Anterior cingulate cortex (tissue), 58 donors: ENCODE measurements around the gene IFI35.
"Not testable (repeated sequence)": the region's sequence is repeated elsewhere in the genome, so short reads cannot be mapped to it uniquely, and the experiment has no call there.

Experiments
- DNase-seq, 58 donors: peaks; one replicate each; lab custom pipeline; 2025; lab: John Stamatoyannopoulos, UW

The IFI35 gene

DNA sequence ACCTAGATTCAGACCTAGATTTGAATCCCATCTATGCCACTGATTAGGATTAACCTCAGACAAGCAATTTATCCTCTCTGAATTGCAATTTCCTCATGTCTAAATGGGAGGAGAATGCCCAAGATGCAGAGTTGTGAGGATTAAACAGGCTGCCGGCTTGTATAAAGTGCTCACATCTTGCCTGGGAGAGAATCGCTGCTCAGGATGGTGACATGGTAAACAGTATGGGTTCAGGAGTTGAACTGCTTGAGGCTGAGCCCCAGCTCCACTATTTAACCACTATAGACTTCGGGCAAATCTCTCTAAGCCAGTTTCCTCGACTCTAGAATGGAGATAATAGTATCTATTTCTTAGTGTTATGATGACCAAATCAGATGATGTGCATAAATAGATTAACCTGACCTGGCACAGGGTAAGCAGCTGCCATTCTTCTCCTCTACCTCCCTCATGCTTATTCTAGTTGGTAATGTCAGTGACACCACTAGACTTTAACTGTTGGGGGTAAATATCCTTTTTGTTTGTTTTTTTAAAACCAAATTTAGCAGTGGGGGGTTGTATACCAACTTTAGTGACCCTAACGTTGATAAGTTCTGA, 9.1 kb upstream of the IFI35 start:
- no peak for DNase-seq

DNA sequence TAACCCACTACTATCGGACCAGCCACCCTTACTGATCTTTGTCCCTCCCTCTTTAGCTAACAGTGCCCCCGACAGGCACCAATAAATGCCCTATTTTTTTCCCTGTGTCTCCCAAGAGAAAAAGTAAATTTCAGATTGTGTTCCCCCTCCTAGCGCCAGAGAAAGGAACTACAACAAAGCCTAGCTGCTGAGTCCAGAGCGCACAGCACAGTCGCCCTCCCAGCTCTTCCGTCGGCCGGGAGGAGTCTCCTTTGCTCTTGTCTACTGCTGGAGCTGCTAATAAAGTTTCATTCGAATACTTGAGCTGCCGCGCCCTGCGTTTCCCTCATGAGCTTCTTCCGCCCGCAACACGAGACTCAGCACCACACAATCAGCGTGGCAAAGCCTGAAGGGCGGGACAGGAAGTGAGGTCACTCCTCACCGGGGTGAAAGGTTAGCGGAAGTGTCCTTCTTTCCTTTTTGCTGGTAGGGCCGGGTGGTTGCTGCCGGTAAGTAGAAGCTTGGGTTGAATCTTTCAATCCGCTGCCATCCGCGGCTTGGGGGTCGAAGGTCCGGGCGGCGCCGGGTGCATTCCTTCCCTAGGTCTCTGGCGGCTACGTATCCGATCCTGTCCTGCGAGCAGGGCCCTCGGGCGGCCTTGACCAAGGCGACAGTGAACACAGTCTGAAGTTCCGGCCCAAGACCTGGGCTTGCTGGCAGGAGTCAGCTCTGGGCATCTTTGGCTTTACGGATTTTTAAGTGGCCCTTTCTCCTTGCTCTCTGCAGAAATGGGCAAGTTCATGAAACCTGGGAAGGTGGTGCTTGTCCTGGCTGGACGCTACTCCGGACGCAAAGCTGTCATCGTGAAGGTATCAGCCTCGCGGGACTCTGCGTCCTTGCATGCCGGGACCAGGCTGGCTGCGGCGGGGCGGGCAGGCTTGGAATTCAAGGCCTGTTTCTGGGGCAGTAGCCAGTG, 8.3 kb upstream of the IFI35 start, which contains the start of gene RPL27:
RPL27 (plus strand) TSS at position 436 of the 955 bp plus-strand sequence; CDS start at position 768, 332 bp downstream.
- DNase-seq, result peak; percentile 84 to 100 (median 98)

DNA sequence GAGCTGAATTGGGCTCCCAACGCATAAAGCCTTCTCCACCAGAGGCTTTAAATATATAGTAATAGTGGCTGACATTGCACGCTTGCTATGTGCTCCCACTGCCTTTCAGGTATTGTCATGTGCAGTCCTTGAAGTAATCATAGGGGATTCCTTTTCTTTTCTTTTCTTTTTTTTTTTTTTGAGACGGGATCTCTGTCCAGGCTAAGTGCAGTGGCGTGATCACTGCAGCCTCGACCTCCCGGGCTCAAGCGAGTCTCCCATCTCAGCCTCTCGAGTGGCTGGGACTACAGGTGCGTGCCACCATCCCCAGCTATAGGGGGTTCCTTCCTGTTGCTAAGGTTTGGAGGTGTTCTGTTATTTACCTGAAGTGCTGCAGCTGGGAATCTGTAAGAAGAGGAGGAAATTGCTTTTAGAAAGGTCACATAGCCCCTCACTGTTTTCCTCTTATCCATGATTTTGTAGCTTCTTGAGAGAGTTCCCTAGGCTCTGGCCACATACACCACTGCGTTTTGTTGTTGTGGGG, 7.5 kb upstream of the IFI35 start:
- DNase-seq, result no peak

DNA sequence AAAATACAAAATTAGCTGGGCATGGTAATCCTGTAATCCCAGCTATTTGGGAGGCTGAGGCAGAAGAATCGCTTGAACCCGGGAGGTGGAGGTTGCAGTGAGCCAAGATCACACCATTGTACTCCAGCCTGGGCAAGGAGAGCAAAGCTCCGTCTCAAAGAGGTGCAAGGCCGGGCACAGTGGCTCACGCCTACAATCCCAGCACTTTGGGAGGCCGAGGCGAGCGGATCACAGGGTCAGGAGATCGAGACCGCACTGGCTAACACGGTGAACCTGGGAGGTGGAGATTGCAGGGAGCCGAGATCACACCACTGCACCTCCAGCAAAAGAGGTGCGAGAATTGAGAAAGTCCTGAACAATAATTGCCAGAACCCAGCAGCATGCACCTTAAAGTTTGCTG, 5.7 kb upstream of the IFI35 start:
- DNase-seq, result not testable (repeated sequence)

DNA sequence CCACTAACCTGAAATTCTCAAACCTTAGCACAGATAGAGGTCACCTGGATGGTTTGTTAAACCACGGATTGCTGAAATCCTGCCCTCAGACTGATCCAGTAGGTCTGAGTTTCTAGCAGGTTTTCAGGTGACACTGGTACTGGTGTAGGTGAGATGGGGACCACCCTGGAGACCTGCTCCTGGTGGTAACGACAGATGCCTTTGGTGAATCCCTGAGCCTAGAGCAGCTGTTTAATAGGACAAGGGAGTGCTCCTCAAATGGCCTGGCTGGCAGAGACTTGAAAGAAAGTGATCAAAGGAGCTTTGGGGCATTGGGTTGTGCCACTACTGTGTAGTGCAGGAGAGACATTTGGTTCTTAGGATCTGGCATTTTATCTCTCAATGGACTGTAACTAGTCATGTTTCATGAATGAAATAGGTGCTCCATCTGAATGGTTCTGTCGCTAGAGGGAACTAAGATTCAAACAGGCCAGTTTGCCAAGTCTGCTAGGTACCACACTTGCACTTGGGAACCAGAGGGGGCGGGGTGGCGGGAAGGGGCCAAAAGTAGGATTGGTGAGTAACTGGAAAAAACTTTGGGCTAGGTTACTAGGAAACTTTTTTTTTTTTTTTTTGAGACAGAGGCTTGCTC, 2.9 kb upstream of the IFI35 start:
- no peak for DNase-seq

DNA sequence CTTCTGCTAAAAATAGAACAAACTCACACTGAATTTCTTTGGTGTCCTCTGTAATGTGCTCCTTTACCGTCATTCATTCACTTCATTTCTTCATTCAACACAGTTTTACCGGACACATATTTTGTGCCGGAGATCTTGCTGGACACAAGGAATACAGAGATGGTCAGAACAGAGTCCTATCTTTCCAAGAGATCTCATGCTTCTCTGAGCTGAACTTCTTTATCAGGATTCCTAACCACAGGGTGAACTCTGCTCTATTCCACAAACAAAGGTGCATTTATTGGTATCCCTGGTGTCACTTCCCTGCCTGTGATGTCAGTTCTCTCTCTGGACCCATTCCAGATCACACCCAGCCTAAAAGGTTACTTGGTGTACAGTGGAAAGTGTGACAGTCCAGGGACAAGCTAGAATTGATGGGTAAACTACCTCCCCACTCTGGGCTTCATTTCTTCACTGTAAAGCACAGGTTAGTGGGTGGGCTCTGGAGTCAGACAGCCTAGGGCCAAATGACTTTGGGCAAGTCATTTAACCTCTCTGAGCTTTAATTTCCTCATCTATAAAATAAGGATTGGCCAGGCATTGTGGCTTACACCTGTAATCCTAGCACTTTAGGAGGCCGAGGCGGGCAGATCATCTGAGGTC, 4.2 kb downstream of the IFI35 start:
- DNase-seq, result no peak

DNA sequence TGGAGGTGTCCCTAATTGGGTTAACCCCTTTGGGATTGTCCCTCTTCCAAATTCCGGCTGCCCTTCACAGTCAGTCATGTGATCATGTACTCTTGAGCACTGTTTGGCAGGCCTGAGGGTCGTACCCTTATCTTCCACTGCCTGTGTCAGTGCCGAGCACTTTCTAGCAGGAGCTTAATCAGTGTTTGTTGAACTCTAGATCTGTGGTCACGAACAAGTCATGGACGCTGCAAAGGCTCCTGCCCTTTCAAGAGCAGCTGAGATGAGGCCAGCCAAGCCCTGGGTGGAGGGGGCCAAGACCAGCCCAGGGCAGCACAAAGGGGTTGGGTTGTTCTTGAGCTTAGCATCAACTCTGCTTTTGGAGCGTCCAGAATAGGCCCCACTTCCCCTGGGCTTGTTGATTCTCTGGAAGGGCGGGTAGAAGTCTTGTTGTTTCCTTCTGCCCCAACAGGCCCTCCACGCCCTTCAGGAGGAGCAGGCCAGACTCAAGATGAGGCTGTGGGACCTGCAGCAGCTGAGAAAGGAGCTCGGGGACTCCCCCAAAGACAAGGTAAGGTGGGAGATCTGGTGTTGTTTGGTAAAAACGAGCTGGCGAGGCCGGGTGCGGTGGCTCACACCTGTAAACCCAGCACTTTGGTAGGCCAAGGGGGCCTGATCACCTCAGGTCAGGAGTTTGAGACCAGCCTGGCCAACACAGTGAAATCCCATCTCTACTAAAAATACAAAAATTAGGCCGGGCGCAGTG, 5.3 kb downstream of the IFI35 start:
- DNase-seq, result no peak

DNA sequence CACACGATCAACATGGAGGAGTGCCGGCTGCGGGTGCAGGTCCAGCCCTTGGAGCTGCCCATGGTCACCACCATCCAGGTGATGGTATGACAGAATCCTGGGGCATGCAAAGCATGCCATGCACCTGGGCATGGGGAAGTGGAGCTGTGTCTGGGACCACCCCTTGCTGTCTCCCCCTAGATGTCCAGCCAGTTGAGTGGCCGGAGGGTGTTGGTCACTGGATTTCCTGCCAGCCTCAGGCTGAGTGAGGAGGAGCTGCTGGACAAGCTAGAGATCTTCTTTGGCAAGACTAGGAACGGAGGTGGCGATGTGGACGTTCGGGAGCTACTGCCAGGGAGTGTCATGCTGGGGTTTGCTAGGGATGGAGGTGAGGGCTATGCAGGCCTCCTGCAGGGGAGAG, 6.7 kb downstream of the IFI35 start:
- no peak for DNase-seq

DNA sequence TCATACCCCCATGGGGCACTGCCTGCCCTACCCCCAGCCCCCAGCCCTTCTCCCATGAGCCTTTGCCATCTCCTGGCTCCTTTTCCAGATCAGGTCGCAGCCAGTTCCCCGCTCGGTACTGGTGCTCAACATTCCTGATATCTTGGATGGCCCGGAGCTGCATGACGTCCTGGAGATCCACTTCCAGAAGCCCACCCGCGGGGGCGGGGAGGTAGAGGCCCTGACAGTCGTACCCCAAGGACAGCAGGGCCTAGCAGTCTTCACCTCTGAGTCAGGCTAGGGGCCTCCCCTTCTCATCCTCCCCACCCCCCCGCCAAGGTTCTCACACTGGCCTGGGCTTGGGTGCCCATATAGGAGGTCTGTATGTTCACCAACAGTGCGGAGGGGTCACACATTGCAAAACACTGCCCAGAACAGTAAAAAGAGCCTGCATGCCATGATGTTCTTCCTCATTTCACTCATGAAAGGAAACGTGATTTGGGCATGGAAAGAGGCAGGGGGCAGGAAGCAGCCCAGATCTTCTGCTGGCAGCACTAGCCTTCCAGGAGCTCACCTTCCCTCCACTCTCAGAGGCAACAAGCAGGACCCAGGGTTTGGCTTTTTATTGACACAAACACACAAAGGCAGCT, 7.5 kb downstream of the IFI35 start:
- peak in 1 of 58 donors; percentile 8 for DNase-seq

DNA sequence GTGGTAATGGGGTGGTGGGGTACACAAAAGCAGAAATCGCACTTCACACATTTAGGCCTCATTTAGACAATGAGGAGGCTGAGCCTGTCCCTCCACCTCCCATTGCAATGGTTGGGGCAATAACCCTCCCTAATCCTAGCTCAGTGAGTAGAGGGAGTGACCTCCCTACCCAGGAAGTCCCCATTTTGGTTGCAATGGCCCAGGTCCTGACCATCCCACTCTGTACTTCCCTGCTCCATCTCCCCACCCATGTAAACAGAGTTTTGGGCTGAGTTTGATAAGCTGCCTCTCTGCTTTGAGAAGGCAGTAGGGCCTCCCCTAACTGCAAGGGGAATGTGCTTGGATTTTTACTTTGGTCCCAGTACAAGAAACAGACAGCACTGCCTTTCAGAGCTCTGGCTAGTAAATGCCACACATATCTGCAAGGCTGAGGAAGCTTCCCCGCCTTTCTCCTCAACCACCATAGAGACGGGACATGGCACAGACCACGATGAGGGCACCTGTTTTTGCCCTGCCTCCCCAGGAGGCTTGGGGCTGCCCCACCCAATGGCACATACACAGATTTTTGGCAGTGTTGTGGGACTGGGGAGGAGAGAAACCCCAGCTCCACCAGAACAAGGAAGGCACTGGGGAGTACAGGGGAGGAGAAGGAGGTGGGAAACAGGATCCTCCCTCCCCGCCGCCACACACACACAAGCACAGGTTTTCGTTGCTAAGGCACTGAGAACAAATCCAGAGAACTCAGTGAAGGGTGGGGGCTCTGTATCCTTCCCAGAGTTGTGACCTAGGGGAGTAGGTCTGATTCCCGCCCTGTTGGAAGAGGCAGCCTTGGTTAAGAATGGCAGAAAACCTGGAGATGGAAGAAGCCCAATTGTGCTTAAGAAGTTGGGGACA, 8.3 kb downstream of the IFI35 start:
- peak in 1 of 58 donors; percentile 22 for DNase-seq

DNA sequence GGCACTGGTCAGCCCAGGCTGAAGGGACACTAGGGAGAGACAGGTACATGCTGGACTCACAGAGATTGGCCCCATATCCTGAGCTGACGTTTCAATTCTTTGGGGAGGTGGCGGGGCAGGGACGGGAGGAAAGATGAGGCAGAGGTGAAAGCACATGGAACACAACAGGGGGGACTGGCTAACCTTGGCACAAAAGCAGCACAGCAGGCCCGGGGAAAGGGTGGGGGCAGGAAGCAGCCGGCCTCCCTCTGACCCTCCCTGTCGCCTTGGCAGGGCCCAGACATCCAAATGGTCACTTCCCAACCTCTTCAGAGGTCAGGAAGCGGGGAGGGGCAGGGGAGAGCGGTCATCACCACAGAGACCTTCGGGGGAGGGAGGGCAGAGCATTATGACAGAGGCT, 9.0 kb downstream of the IFI35 start:
- no peak for DNase-seq

DNA sequence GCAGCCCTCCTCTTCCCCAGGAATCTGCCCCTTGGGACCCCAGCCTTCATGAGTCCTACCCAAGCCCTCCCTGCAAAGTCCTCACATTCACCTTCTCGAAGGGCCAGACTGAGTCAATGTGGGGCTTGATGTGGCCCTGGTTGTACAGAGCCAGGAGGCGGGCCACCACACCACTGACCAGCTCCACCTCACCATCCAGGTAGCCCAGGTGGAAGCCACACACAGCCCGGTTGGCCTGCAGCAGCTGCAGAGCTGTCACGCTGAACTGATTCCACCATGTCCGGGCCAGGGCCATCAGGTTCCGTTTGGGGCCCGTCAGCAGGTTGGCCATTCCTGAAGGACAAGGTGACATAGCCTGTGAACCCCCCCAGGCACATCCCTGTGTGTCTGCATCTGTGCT, 9.6 kb downstream of the IFI35 start:
- DNase-seq, result no peak

DNA sequence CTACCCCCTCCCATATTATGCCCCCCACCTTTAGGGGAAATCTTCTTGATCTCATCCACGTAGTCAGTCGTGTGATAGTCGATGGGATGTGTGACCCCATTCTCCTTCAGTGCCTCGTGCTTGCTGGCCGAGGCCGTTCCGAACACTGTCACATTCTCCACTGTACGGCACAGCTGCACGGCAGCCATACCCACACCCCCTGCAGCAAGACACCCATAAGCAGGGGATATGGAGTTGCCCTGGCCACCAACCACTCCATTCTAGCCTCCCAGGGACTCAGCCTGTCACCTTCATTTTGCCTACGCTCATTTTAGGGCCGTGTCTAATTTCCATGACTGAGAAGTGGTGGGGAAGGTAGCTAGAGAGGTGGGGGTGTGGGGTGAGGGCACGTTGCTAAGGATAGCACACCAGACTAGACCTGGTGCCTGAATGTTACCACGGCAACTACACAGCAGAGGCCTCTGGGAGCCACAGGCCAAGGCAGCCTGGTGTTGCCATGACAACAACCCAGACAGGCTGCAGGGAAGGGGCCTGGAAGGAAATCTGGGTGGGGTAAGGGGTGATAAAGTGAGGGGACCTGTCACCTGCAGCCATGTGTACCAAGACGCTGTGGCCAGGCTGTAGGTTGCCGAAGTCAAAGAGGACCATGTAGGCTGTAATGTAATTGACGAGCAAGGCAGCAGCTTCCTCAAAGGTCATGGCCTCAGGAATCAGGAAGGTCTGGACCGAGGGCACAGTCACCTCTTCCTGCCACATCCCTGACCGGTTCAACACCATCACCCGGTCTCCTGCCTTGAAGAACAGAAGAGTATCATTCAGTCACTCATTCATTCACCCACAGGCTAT, 11.6 kb downstream of the IFI35 start:
- DNase-seq, result peak in 14 of 58 donors; percentile 11 to 52 (median 17)

DNA sequence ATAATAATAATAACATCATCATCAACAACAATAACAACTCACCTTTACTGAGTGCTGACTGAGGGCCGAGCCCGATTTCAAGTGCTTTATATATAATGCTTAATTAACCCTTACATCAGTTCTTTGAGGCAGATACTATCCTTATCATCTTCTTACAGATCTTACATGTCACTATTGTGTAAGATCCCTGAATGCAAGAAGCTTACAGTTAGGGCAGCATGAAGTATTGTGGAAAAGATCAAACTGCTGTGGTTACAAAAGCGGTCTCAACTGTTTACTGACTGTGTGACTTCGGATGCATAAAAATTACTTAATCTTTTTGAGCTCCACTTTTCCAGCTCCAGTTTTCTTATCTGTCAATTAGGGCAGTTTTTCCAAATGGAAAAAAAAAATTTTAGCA, 12.3 kb downstream of the IFI35 start:
- no peak for DNase-seq

DNA sequence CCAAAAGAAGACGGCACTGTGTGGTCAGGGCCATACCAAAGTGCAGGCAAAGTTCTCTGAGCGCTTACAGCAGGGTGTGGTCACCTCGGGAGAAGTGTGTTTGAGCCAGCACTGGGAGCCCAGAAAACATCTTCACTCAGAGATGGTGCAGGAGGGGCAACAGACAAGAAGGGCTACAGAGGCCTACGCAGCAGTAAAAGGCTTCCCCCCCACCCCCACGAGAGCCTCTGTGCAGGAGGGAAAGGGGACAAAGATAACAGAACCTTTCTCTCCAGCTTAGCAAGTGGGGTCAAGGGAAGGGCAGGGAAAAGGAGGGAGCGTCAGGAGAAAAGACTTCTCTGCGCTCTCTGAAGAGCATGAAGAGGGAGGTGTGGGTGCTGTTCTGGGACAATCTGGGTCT, 12.8 kb downstream of the IFI35 start:
- no peak for DNase-seq

DNA sequence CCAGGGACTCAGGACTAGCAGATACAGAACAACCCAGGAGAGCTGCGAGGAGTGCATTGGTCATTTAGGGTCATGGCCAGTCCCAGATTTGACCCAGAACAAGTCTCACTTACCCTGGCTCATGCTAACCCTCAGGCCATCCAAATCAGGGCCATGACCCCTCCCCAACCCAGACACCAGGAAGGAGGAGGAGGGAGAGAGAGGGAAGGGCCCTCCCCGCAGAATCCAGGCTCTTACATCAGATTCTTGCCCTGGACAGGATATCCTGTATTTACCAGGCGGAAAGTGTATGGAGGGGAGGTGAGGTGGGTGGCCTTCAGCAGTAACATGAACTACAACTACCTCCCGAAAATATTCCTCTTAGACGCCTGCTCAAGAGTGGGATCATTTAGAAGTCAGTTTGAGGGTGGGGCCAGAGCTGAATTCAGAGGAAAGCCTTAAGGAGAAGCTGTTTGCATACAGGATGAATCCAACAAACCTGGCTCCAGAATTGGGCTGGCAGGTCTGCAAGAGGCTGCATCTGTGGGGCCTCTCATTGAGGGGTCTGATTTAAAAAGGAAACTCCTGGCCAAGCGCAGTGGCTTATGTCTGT, 13.5 kb downstream of the IFI35 start:
- DNase-seq, result no peak
